GM23338 (cell line): ENCODE data around the gene PRPH. TPM values are rescaled to one million over a fixed set of nuclear protein-coding genes. Genes with fewer than 3 reads are reported as not detected.

Experiments used
- ATAC-seq: fragments of 200-7000 bp; cut with Tn5 transposase; 3 replicates; pipeline ENCODE4 v1.9.1; 2020
- DNase-seq: peaks from one replicate; pipeline ENCODE4 v3.0.0-alpha.2; 2015; ENCODE audit warnings: low spot score
- H2AFZ ChIP-seq: fragments of 200-600 bp; sonication (generic); 2 replicates; pipeline ENCODE4 v1.8.0; 2016; ENCODE audit warnings: antibody characterized with exemption, mild to moderate bottlenecking, moderate library complexity
- H3F3A ChIP-seq: fragments of 200-600 bp; sonication (generic); replicated peaks from 2 replicates; pipeline ENCODE4 v1.8.0; 2017; ENCODE audit warnings: antibody characterized with exemption, mixed run types, low read depth
- H3K27ac ChIP-seq: fragments of 200-600 bp; sonication (generic); 2 replicates; pipeline ENCODE4 v1.6.1; 2016; ENCODE audit warnings: low read depth
- H3K27me3 ChIP-seq: fragments of 200-600 bp; sonication (generic); 2 replicates; pipeline ENCODE4 v1.8.0; 2016; ENCODE audit warnings: mild to moderate bottlenecking, mixed run types, moderate library complexity; ENCODE audit not compliant: insufficient read depth
- H3K36me3 ChIP-seq: fragments of 200-600 bp; sonication (generic); 2 replicates; pipeline ENCODE4 v1.8.0; 2016; ENCODE audit warnings: mild to moderate bottlenecking; ENCODE audit not compliant: insufficient read depth
- H3K4me1 ChIP-seq: fragments of 200-600 bp; sonication (generic); 2 replicates; pipeline ENCODE4 v1.8.0; 2016; ENCODE audit warnings: mild to moderate bottlenecking, moderate library complexity; ENCODE audit not compliant: insufficient read depth
- H3K4me2 ChIP-seq: fragments of 200-600 bp; sonication (generic); 2 replicates; pipeline ENCODE4 v1.7.1; 2017; ENCODE audit warnings: mixed run types
- H3K4me3 ChIP-seq: fragments of 200-600 bp; sonication (generic); 2 replicates; pipeline ENCODE4 v1.6.1; 2016; ENCODE audit warnings: mixed run types
- H3K79me2 ChIP-seq: fragments of 200-600 bp; sonication (generic); replicated peaks from 2 replicates; pipeline ENCODE4 v1.8.0; 2017; ENCODE audit warnings: mild to moderate bottlenecking; ENCODE audit not compliant: insufficient read depth
- H3K9me2 ChIP-seq: fragments of 200-600 bp; sonication (generic); 2 replicates; pipeline ENCODE4 v1.8.0; 2017; ENCODE audit not compliant: insufficient read depth
- H4K20me1 ChIP-seq: fragments of 200-600 bp; sonication (generic); replicated peaks from 2 replicates; pipeline ENCODE4 v1.8.0; 2017; ENCODE audit warnings: mild to moderate bottlenecking; ENCODE audit not compliant: insufficient read depth
- H3K27ac Mint-ChIP-seq: 2 replicates; pipeline ENCODE4 v1.8.0; 2020; ENCODE audit warnings: inconsistent platforms, mild to moderate bottlenecking, moderate library complexity, mixed read lengths
- H3K27me3 Mint-ChIP-seq: 3 replicates; pipeline ENCODE4 v1.8.0; 2022; ENCODE audit warnings: low read depth, mild to moderate bottlenecking, moderate library complexity, mixed read lengths, inconsistent platforms; ENCODE audit not compliant: insufficient read depth, poor library complexity
- H3K36me3 Mint-ChIP-seq: 3 replicates; pipeline ENCODE4 v1.8.0; 2021; ENCODE audit warnings: low read depth, mild to moderate bottlenecking, inconsistent platforms, moderate library complexity, mixed read lengths
- H3K4me1 Mint-ChIP-seq: 3 replicates; pipeline ENCODE4 v1.8.0; 2020; ENCODE audit warnings: mild to moderate bottlenecking, inconsistent platforms, mixed read lengths
- H3K4me3 Mint-ChIP-seq: 3 replicates; pipeline ENCODE4 v1.8.0; 2021; ENCODE audit warnings: moderate library complexity, mild to moderate bottlenecking, inconsistent platforms, mixed read lengths
- H3K9me3 Mint-ChIP-seq: 3 replicates; pipeline ENCODE4 v1.8.0; 2020; ENCODE audit warnings: moderate library complexity, mild to moderate bottlenecking, inconsistent platforms, mixed read lengths
- EZH2phosphoT487 ChIP-seq: fragments of 200-600 bp; sonication (generic); IDR thresholded peaks from one replicate; pipeline ENCODE4 v1.8.1; 2018; ENCODE audit warnings: antibody characterized with exemption; ENCODE audit not compliant: unreplicated experiment
- REST ChIP-seq: IDR thresholded peaks from one replicate; pipeline ENCODE4 v1.6.1; 2018; ENCODE audit warnings: antibody characterized with exemption; ENCODE audit not compliant: unreplicated experiment
- STAT1 ChIP-seq: IDR thresholded peaks from one replicate; pipeline ENCODE4 v1.6.1; 2016; ENCODE audit warnings: antibody characterized with exemption; ENCODE audit not compliant: unreplicated experiment
- polyA plus RNA-seq: library from polyadenylated mRNA; unstranded; fragments of >200 nt; fragmentation: Nextera tagmentation; extraction: Ambion mirVana; gene quantifications from 2 replicates; pipeline ENCODE4 v1.2.1, GENCODE V29; 2016
- total RNA-seq: library from RNA; depleted of rRNA; stranded (reverse); fragments of >200 nt; shearing (Covaris generic); gene quantifications from 2 replicates; pipeline ENCODE4 v1.2.3, GENCODE V29; 2014
- TF ChIP-seq, protein P1 (sequence below): IDR thresholded peaks from 2 replicates; pipeline ENCODE4 v1.6.1; 2016; ENCODE audit warnings: antibody characterized with exemption

The PRPH gene
- total and polyA plus RNA-seq, 2 experiments from 2014 or later: 0.24 to 0.36 TPM

DNA sequence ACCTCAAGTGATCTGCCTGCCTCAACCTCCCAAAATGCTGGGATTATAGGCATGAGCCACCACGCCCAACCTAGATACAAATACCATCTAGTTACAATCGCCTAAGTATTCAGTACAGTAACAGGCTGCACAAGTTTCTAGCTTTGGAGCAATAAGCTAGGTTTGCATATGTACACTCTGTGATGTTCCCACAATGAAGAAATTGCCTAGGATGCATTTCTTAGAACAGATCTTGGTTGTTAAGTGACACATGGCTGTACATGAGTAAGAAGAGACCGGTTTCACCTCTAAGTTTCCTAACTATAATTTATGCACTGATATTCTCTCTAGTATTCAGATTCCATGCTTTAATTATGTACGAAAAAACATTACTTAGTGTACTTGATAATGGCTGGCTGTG lies 35.5 kb upstream of the PRPH start:
- ATAC-seq (no peak), DNase-seq (no peak)
- peaks cover 4% of the 10 kb centered on the region; the same call in 2 of the 3 replicates for H3K4me1 Mint-ChIP-seq
- Histone ChIP-seq H3K27ac (no peak overlapping the region), H2AFZ (no peak overlapping the region), H3K27me3 (peaks cover 6% of the 10 kb centered on the region; the same call in 1 of the 2 replicates), H3F3A (no peaks in the 10 kb centered on the region; the same call in 1 of the 2 replicates), H3K79me2 (peaks cover 7% of the 10 kb centered on the region; the same call in 1 of the 2 replicates), H3K4me1 (no peaks in the 10 kb centered on the region), H3K9me2 (no peaks in the 10 kb centered on the region), H3K4me3 (no peak overlapping the region), H3K36me3 (no peaks in the 10 kb centered on the region), H4K20me1 (no peaks in the 10 kb centered on the region; the same call in 1 of the 2 replicates), H3K4me2 (no peak overlapping the region)
- H3K27ac Mint-ChIP-seq: no peak overlapping the region
- H3K36me3 Mint-ChIP-seq: no peaks in the 10 kb centered on the region; the same call in 2 of the 3 replicates
- no peak overlapping the region for H3K4me3 Mint-ChIP-seq
- peaks cover 3% of the 10 kb centered on the region for H3K27me3 Mint-ChIP-seq
- H3K9me3 Mint-ChIP-seq: no peaks in the 10 kb centered on the region
- no peak for TF ChIP-seq EZH2phosphoT487

- Mint-ChIP-seq H3K27me3 (peaks cover 4% of the 10 kb centered on the region), H3K9me3 (no peaks in the 10 kb centered on the region), H3K4me1 (peaks cover 4% of the 10 kb centered on the region; the same call in 2 of the 3 replicates), H3K27ac (no peak overlapping the region), H3K4me3 (no peak overlapping the region), H3K36me3 (no peaks in the 10 kb centered on the region; the same call in 2 of the 3 replicates)
- Histone ChIP-seq H2AFZ (no peak overlapping the region), H3F3A (no peaks in the 10 kb centered on the region; the same call in 1 of the 2 replicates), H3K79me2 (peaks cover 9% of the 10 kb centered on the region), H3K4me3 (no peak overlapping the region), H3K27me3 (peaks cover 6% of the 10 kb centered on the region; the same call in 1 of the 2 replicates), H3K4me2 (no peak overlapping the region), H3K9me2 (no peaks in the 10 kb centered on the region), H4K20me1 (no peaks in the 10 kb centered on the region; the same call in 1 of the 2 replicates), H3K27ac (no peak overlapping the region), H3K36me3 (no peaks in the 10 kb centered on the region), H3K4me1 (no peaks in the 10 kb centered on the region)
- no peak for DNase-seq
- TF ChIP-seq STAT1: no peak
- no peak for TF ChIP-seq REST
- TF ChIP-seq, protein P1, sequence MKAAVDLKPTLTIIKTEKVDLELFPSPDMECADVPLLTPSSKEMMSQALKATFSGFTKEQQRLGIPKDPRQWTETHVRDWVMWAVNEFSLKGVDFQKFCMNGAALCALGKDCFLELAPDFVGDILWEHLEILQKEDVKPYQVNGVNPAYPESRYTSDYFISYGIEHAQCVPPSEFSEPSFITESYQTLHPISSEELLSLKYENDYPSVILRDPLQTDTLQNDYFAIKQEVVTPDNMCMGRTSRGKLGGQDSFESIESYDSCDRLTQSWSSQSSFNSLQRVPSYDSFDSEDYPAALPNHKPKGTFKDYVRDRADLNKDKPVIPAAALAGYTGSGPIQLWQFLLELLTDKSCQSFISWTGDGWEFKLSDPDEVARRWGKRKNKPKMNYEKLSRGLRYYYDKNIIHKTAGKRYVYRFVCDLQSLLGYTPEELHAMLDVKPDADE: no peak
- ATAC-seq: no peak
These were observed 34.8 kb upstream of the PRPH start for GRCh38 chr12:49260166-49260565.
